Pancreas (tissue), 10 donors: ENCODE measurements around the gene TP53I13. TPM values are rescaled to one million over a fixed set of nuclear protein-coding genes. Genes with fewer than 3 reads are reported as not detected.

Source experiments
- ATAC-seq, 4 donors: fragments of 200-7000 bp; cut with Tn5 transposase; one replicate each; pipeline versions ENCODE4 v1.8.0 to v1.9.1; 2020; ENCODE audit warnings: mild to moderate bottlenecking in 4 of 4, moderate library complexity in 4 of 4
- DNase-seq, 6 donors: peaks; one replicate each; pipeline ENCODE4 v3.0.0-alpha.2; 2020
- FAIRE-seq: peaks from 2 replicates; lab custom pipeline; 2012; peaks lifted over from hg19 to GRCh38; lab: Jason Lieb, UNC
- H3K27ac ChIP-seq, 4 donors: fragments of 200-600 bp; sonication (generic); 1 replicate in 3 of 4; 2 replicates in 1 of 4; pipeline versions ENCODE4 v1.5.0 to v1.8.0; 2020
- H3K27me3 ChIP-seq, 4 donors: fragments of 200-600 bp; one replicate each; pipeline ENCODE4 v1.8.0; 2021
- H3K36me3 ChIP-seq, 3 donors: fragments of 200-600 bp; sonication (generic) in 1 of 3; one replicate each; pipeline versions ENCODE4 v1.5.0 to v1.8.0; 2020 to 2021
- H3K4me1 ChIP-seq, 3 donors: fragments of 200-600 bp; one replicate each; pipeline ENCODE4 v1.8.0; 2021
- H3K4me3 ChIP-seq, 4 donors: fragments of 200-600 bp; sonication (generic) in 2 of 4; one replicate each; pipeline versions ENCODE4 v1.5.0 to v1.8.0; 2020 to 2021
- H3K9me3 ChIP-seq, 4 donors: fragments of 200-600 bp; one replicate each; pipeline ENCODE4 v1.8.0; 2021
- WGBS, 2 donors: extraction: QIAGEN DNeasy Blood & Tissue Kit; methylation state at CpG; one replicate each; pipeline ENCODE4 v1.1.7; 2013; 5-methylcytosine and 5-hydroxymethylcytosine counted together
- intact Hi-C, 3 donors: fragments of 100-400 bp; cut with DNase I; formaldehyde crosslinking; loops; one replicate each; pipeline versions ENCODE4 v1.11.1 to v1.14.2; 2022
- polyA plus RNA-seq, 2 donors: library from polyadenylated mRNA; stranded (reverse); fragments of 200-250 nt; gene quantifications; one replicate each; pipeline ENCODE4 v1.2.3, GENCODE V29; 2013
- total RNA-seq, 6 donors: library from RNA; stranded (reverse); fragmentation: NEBNext Ultra II Directional in 4 of 6; extraction: Animal tissue kit (Norgen Biotek cat#: 25700) in 4 of 6; gene quantifications; one replicate each; pipeline versions ENCODE4 v1.2.1 to v1.2.4, GENCODE V29; 2021 to 2023
- TF ChIP-seq, protein P1 (sequence below), 4 donors: fragments of 200-600 bp; sonication (generic) in 3 of 4; IDR thresholded peaks; one replicate each; pipeline versions ENCODE4 v1.5.0 to v1.8.0; 2021; ENCODE audit warnings: antibody characterized with exemption in 4 of 4
- donor health status: healthy with polysubstance abuse.
- donor health status: DM: no; HTN: no; CAD: no; lungs with moderate emphysema.
- donor health status: DM: no; HTN: no; CAD: no.
- donor health status: control.
- donor health status: control.
- donor health status: Bipolar disorder and iron deficiency.
- donor health status: DM: yes; HTN: yes; CAD: no.
- donor health status: DM: no; HTN: no; CAD: no.
- donor health status: DM: no; HTN: no; CAD: no.
- donor health status: DM: yes; HTN: yes; CAD: no.

Gene TP53I13
- total and polyA plus RNA-seq, 8 donors, result 16.5 to 176 (median 23.5) TPM

DNA sequence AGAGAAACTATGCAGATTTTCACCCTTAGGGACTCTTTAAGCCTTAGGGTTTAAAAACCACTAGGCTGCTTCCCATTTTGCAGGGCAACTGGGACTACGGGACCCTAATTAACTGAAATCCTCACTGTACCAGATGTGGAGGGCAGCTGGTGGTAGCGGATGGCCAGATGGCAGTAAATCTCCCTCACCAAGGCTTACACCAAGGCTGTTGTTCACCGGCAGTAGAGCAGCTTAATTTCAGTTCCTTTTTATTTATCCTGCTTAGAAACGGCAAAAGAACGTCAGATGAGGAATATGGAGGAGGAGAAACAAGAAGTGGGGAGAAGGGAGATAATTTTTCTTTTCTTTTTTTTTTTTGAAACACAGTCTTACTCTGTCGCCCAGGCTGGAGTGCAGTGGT is 8.2 kb upstream of the TP53I13 start:
- H3K4me3 ChIP-seq, result no peak overlapping the region
- no peak for FAIRE-seq
- DNase-seq, result peak in 1 of 6 donors; percentile 11
- H3K4me1 ChIP-seq, result peaks cover 11 to 23% (median 18%) of the 10 kb centered on the region in 3 donors
- H3K9me3 ChIP-seq, result no peaks in the 10 kb centered on the region
- no peaks in the 10 kb centered on the region for H3K27me3 ChIP-seq
- intact Hi-C loops, result no loop called here
- peak in 2 of 4 donors; percentile 7 to 9 for ATAC-seq
- WGBS, 2 donors, result 83 to 89% methylated on average over 6 of the region's 6 CpGs
- peak overlapping the region in 1 of 4 donors; percentile 9 for H3K27ac ChIP-seq
- peaks cover 0 to 8% (median 5%) of the 10 kb centered on the region in 3 donors for H3K36me3 ChIP-seq
- TF ChIP-seq, protein P1, sequence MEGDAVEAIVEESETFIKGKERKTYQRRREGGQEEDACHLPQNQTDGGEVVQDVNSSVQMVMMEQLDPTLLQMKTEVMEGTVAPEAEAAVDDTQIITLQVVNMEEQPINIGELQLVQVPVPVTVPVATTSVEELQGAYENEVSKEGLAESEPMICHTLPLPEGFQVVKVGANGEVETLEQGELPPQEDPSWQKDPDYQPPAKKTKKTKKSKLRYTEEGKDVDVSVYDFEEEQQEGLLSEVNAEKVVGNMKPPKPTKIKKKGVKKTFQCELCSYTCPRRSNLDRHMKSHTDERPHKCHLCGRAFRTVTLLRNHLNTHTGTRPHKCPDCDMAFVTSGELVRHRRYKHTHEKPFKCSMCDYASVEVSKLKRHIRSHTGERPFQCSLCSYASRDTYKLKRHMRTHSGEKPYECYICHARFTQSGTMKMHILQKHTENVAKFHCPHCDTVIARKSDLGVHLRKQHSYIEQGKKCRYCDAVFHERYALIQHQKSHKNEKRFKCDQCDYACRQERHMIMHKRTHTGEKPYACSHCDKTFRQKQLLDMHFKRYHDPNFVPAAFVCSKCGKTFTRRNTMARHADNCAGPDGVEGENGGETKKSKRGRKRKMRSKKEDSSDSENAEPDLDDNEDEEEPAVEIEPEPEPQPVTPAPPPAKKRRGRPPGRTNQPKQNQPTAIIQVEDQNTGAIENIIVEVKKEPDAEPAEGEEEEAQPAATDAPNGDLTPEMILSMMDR (IDR thresholded peaks at IDR 0.05), result no peak

DNA sequence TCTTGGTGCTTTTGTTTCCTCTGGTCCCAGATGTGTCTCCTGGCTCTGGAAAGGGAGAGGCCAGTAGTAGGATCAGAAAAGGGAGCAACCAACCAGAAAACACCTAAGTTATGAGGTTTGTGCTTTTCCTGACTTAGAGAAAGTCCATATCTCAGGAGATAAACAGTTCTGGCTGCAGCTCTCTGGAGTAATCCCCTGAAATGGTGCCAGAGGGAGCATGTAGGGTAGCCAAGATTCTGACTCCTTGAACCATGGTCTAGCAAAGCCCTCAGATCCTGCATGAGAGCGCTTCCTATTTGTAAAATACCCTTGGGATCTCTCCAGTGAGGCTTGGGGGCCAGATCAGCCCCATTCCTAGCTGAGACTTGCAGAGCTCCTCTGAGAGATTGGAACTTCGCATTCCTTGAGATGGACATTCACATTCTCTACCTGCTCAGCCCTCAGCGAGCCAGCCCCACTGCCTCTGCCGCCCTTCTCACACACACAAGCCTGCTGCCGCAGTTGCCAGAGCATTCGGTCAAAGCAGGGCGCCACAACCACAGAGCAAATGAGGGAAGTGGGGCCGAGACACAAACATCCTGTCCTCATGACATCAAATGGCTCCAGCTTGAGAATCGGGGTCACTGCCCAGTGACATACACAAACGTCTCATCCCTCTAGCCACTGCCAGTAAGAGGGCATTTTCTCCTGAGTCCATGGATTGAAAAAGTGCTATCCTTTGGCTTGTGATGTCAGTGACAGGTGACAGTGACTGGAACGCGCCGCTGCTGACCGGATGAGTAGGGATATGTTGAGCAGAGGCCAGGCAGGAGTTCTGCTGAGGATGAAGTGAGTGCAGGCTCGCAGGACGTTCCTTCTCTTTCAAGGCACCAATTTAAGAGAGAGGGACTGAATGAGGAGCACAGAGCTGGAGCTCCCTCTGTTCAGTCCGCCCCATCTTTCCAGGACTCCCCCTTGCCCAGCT is 6.7 kb upstream of the TP53I13 start:
- intact Hi-C loops, result no loop called here
- peak in 2 of 6 donors; percentile 39 to 54 for DNase-seq
- H3K27me3 ChIP-seq, result no peaks in the 10 kb centered on the region
- peaks cover 0 to 8% (median 5%) of the 10 kb centered on the region in 3 donors for H3K36me3 ChIP-seq
- H3K27ac ChIP-seq, result peak overlapping the region in 2 of 4 donors; percentile 22 to 44
- no peak overlapping the region for H3K4me3 ChIP-seq
- H3K9me3 ChIP-seq, result no peaks in the 10 kb centered on the region
- no peak for FAIRE-seq
- TF ChIP-seq, protein P1 (IDR thresholded peaks at IDR 0.05), result no peak
- 85 to 90% methylated on average over 17 of the region's 17 CpGs for WGBS, 2 donors
- ATAC-seq, result no peak
- peaks cover 5 to 18% (median 16%) of the 10 kb centered on the region in 3 donors for H3K4me1 ChIP-seq

DNA sequence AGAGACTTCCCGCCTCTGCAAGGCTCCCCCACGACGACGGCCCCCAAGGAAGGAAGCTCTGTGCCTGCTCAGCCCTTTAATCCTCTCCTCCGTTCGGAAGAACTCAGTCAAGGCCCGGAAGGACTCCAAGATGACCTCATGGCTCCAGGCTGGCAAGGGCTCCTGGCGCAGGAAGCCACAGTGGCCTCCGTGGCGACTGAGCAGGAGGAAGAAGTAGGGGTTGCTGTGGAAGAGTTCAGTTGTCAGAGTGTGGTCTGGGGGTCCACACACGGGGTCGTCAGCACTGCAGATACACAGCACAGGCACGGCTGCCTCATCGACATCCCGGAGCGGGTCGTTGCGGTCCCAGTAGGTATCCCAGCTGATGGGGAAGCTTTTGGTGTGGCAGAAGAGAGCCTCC is 5.9 kb upstream of the TP53I13 start:
- ATAC-seq (no peak), FAIRE-seq (no peak), DNase-seq (peak in 2 of 6 donors; percentile 30 to 39)
- Histone ChIP-seq H3K27ac (no peak overlapping the region), H3K36me3 (peaks cover 0 to 8% (median 5%) of the 10 kb centered on the region in 3 donors), H3K9me3 (no peaks in the 10 kb centered on the region), H3K4me3 (no peak overlapping the region), H3K27me3 (no peaks in the 10 kb centered on the region), H3K4me1 (peaks cover 0 to 16% (median 13%) of the 10 kb centered on the region in 3 donors)
- intact Hi-C loops, result no loop called here
- TF ChIP-seq, protein P1 (IDR thresholded peaks at IDR 0.05), result no peak
- 89 to 91% methylated on average over 18 of the region's 18 CpGs for WGBS, 2 donors

DNA sequence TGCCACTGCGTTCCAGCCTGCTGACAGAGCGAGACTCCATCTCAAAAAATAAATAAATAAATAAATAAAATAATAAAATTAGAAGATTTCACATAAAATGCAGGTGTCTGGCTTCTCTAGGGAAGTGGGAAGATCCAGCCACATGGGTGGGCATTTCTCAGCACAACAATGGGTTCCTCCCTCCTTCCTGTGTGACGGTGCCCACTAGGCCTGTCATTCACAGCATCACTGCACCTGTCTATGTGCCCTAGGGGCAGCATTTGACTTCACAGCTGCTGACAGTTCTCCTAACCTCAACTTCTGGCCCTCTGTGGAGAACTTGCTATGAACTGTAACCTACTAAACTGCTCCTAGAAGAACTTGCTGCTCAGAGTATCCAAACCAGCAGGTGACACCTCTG is 4.7 kb upstream of the TP53I13 start:
- Histone ChIP-seq H3K4me1 (peaks cover 0 to 16% (median 12%) of the 10 kb centered on the region in 3 donors), H3K27ac (no peak overlapping the region), H3K4me3 (no peak overlapping the region), H3K9me3 (no peaks in the 10 kb centered on the region), H3K27me3 (no peaks in the 10 kb centered on the region), H3K36me3 (peaks cover 0 to 8% (median 5%) of the 10 kb centered on the region in 3 donors)
- WGBS, 2 donors, result 96 to 98% methylated on average over 3 of the region's 3 CpGs
- intact Hi-C loops, result no loop called here
- ATAC-seq (no peak), DNase-seq (peak in 2 of 6 donors; percentile 8 to 25), FAIRE-seq (no peak)
- TF ChIP-seq, protein P1 (IDR thresholded peaks at IDR 0.05), result no peak
